ENCODE data around the gene PRPF19. TPM values are rescaled to one million over a fixed set of nuclear protein-coding genes. Genes with fewer than 3 reads are reported as not detected.

Gene PRPF19
- total and polyA plus RNA-seq, 2 of the 13 experiments (the other 11 are each of a cell fraction or from before 2014, with no cell fraction given) = 27.4 to 91.1 TPM

- TF ChIP-seq MTA3 (CRISPR knock-in tag; IDR thresholded peaks at IDR 0.05) (no peak), ZNF713 (CRISPR knock-in tag; IDR thresholded peaks at IDR 0.05) (no peak), FIP1L1 (IDR thresholded peaks at IDR 0.05; ENCODE audit: borderline replicate concordance, insufficient read depth, low read depth, low read length) (no peak), HDAC2 (CRISPR knock-in tag; IDR thresholded peaks at IDR 0.05) (no peak), CHD2 (IDR thresholded peaks at IDR 0.05; ENCODE audit: low read depth, low read length) (no peak), ZSCAN30 (CRISPR knock-in tag; IDR thresholded peaks at IDR 0.05) (no peak), KAT7 (CRISPR knock-in tag; IDR thresholded peaks at IDR 0.05; ENCODE audit: borderline replicate concordance) (0 out of 2 replicates have a peak, but pooled peaks have one; percentile 3), ZNF549 (CRISPR knock-in tag; IDR thresholded peaks at IDR 0.05) (no peak), FOXK2 (IDR thresholded peaks at IDR 0.05) (no peak), ZNF160 (CRISPR knock-in tag; IDR thresholded peaks at IDR 0.05) (no peak), RORA (CRISPR knock-in tag; IDR thresholded peaks at IDR 0.05) (no peak), PRDM10 (CRISPR knock-in tag; IDR thresholded peaks at IDR 0.05; ENCODE audit: low read depth) (no peak), ZNF383 (CRISPR knock-in tag; IDR thresholded peaks at IDR 0.05; ENCODE audit: borderline replicate concordance) (no peak)
- TF ChIP-seq, protein P1, sequence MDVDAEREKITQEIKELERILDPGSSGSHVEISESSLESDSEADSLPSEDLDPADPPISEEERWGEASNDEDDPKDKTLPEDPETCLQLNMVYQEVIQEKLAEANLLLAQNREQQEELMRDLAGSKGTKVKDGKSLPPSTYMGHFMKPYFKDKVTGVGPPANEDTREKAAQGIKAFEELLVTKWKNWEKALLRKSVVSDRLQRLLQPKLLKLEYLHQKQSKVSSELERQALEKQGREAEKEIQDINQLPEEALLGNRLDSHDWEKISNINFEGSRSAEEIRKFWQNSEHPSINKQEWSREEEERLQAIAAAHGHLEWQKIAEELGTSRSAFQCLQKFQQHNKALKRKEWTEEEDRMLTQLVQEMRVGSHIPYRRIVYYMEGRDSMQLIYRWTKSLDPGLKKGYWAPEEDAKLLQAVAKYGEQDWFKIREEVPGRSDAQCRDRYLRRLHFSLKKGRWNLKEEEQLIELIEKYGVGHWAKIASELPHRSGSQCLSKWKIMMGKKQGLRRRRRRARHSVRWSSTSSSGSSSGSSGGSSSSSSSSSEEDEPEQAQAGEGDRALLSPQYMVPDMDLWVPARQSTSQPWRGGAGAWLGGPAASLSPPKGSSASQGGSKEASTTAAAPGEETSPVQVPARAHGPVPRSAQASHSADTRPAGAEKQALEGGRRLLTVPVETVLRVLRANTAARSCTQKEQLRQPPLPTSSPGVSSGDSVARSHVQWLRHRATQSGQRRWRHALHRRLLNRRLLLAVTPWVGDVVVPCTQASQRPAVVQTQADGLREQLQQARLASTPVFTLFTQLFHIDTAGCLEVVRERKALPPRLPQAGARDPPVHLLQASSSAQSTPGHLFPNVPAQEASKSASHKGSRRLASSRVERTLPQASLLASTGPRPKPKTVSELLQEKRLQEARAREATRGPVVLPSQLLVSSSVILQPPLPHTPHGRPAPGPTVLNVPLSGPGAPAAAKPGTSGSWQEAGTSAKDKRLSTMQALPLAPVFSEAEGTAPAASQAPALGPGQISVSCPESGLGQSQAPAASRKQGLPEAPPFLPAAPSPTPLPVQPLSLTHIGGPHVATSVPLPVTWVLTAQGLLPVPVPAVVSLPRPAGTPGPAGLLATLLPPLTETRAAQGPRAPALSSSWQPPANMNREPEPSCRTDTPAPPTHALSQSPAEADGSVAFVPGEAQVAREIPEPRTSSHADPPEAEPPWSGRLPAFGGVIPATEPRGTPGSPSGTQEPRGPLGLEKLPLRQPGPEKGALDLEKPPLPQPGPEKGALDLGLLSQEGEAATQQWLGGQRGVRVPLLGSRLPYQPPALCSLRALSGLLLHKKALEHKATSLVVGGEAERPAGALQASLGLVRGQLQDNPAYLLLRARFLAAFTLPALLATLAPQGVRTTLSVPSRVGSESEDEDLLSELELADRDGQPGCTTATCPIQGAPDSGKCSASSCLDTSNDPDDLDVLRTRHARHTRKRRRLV (CRISPR knock-in tag; IDR thresholded peaks at IDR 0.05) = no peak
- TF ChIP-seq, protein P2, sequence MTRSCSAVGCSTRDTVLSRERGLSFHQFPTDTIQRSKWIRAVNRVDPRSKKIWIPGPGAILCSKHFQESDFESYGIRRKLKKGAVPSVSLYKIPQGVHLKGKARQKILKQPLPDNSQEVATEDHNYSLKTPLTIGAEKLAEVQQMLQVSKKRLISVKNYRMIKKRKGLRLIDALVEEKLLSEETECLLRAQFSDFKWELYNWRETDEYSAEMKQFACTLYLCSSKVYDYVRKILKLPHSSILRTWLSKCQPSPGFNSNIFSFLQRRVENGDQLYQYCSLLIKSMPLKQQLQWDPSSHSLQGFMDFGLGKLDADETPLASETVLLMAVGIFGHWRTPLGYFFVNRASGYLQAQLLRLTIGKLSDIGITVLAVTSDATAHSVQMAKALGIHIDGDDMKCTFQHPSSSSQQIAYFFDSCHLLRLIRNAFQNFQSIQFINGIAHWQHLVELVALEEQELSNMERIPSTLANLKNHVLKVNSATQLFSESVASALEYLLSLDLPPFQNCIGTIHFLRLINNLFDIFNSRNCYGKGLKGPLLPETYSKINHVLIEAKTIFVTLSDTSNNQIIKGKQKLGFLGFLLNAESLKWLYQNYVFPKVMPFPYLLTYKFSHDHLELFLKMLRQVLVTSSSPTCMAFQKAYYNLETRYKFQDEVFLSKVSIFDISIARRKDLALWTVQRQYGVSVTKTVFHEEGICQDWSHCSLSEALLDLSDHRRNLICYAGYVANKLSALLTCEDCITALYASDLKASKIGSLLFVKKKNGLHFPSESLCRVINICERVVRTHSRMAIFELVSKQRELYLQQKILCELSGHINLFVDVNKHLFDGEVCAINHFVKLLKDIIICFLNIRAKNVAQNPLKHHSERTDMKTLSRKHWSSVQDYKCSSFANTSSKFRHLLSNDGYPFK (CRISPR knock-in tag; IDR thresholded peaks at IDR 0.05; ENCODE audit: borderline replicate concordance) = no peak
- TF ChIP-seq, protein P3, sequence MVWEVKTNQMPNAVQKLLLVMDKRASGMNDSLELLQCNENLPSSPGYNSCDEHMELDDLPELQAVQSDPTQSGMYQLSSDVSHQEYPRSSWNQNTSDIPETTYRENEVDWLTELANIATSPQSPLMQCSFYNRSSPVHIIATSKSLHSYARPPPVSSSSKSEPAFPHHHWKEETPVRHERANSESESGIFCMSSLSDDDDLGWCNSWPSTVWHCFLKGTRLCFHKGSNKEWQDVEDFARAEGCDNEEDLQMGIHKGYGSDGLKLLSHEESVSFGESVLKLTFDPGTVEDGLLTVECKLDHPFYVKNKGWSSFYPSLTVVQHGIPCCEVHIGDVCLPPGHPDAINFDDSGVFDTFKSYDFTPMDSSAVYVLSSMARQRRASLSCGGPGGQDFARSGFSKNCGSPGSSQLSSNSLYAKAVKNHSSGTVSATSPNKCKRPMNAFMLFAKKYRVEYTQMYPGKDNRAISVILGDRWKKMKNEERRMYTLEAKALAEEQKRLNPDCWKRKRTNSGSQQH (CRISPR knock-in tag; IDR thresholded peaks at IDR 0.05; ENCODE audit: low read depth) = peak; percentile 79; the same call in 1 of the 2 replicates
Measured at GRCh38 chr11:60844045-60844869, 62.1 kb downstream of the PRPF19 start (continued).

All from HepG2 (cell line).